Aorta (tissue), 5 donors: Measurements from ENCODE around the gene CBFA2T2. TPM values are rescaled to one million over a fixed set of nuclear protein-coding genes. Genes with fewer than 3 reads are reported as not detected.
A peak's percentile ranks its signal among the peaks of the same experiment; 100 is the strongest.
"Not testable (repeated sequence)": the region's sequence is repeated elsewhere in the genome, so short reads cannot be mapped to it uniquely, and the experiment has no call there.

Source experiments
- ATAC-seq: fragments of 200-7000 bp; cut with Tn5 transposase; one replicate; pipeline ENCODE4 v1.9.1; 2022; ENCODE audit warnings: moderate library complexity; ENCODE audit not compliant: low FRiP score
- DNase-seq, 2 donors: peaks; one replicate each; pipeline ENCODE4 v3.0.0-alpha.2; 2020
- H3K27ac ChIP-seq, 2 donors: one replicate each; pipeline ENCODE4 v1.5.1; 2013; ENCODE audit warnings: low read length in 2 of 2, mild to moderate bottlenecking in 2 of 2, moderate library complexity in 2 of 2, control low read depth in 1 of 2, inconsistent platforms in 1 of 2, low read depth in 1 of 2
- H3K27me3 ChIP-seq, 2 donors: one replicate each; pipeline ENCODE4 v1.6.1; 2013; ENCODE audit warnings: control low read depth in 1 of 2, low read length in 1 of 2, mild to moderate bottlenecking in 1 of 2, moderate library complexity in 1 of 2; ENCODE audit not compliant: insufficient read depth in 2 of 2, control insufficient read depth in 1 of 2
- H3K36me3 ChIP-seq, 2 donors: one replicate each; pipeline ENCODE4 v1.6.1; 2013; ENCODE audit warnings: control low read depth in 1 of 2, low read length in 1 of 2, mild to moderate bottlenecking in 1 of 2; ENCODE audit not compliant: insufficient read depth in 2 of 2, control insufficient read depth in 1 of 2
- H3K4me1 ChIP-seq, 2 donors: one replicate each; pipeline ENCODE4 v1.6.1; 2013; ENCODE audit warnings: low read length in 2 of 2, control low read depth in 1 of 2, mild to moderate bottlenecking in 1 of 2, moderate library complexity in 1 of 2; ENCODE audit not compliant: insufficient read depth in 2 of 2, control insufficient read depth in 1 of 2
- H3K4me3 ChIP-seq, 2 donors: one replicate each; pipeline ENCODE4 v1.5.1; 2013; ENCODE audit warnings: low read length in 2 of 2, control low read depth in 1 of 2, mild to moderate bottlenecking in 1 of 2
- H3K9me3 ChIP-seq: one replicate; pipeline ENCODE4 v1.6.1; 2013; ENCODE audit warnings: mild to moderate bottlenecking, low read length; ENCODE audit not compliant: control insufficient read depth
- WGBS, 2 donors: extraction: QIAGEN DNeasy Blood & Tissue Kit; methylation state at CpG; one replicate each; pipeline ENCODE4 v1.1.7; 2013; 5-methylcytosine and 5-hydroxymethylcytosine counted together
- intact Hi-C, 2 donors: fragments of 100-400 bp; cut with DNase I; formaldehyde crosslinking; loops; one replicate each; pipeline versions ENCODE4 v1.14.2 to v1.15.0; 2022
- polyA plus RNA-seq, 2 donors: library from polyadenylated mRNA; stranded (reverse); fragments of 200-250 nt; gene quantifications; one replicate each; pipeline ENCODE4 v1.2.3, GENCODE V29; 2013
- total RNA-seq, 2 donors: library from RNA; stranded (reverse); fragmentation: NEBNext Ultra II Directional; extraction: Animal tissue kit (Norgen Biotek cat#: 25700); gene quantifications; one replicate each; pipeline ENCODE4 v1.2.1, GENCODE V29; 2021
- donor health status: healthy with polysubstance abuse.
- donor health status: Bipolar disorder and iron deficiency.
- donor health status: DM: no; HTN: no; CAD: no.
- donor health status: DM: no; HTN: no; CAD: no.
- donor health status: DM: yes; HTN: yes; CAD: no.

Gene CBFA2T2
- total and polyA plus RNA-seq, 4 donors = 2.1 to 20.2 (median 11.9) TPM

DNA sequence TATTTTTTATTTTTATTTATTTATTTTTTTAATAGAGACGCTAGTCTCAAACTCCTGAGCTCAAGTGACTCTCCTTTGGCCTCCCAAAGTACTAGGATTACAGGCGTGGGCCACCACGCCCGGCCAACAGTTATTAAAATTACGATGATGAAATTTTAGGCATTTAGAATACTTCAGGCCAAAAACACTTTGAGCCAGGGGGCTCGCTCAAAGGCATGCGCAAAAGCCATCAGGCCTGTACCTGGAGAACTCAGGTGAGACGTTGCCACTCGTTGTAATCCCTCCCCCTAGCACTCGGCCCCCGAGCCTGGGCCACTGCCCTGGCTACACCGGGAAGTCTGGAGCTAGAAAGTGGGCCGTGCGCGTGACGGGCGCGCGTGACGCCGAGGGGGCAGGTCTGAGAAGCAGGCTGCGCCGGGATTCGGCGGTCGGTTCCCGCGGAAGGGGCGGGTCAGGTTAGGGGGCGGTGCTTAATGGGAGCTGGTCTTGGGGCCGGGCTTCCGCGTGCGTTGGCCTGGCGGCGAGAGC lies 337 bp upstream of the CBFA2T2 start:
- WGBS, 2 donors = 2 to 3% methylated on average over 33 to 36 of the region's 36 CpGs
- Histone ChIP-seq H3K27ac (peak overlapping the region in 1 of 2 donors; percentile 75), H3K9me3 (no peaks in the 10 kb centered on the region), H3K36me3 (no peaks in the 10 kb centered on the region), H3K4me1 (peaks cover 0 to 3% of the 10 kb centered on the region in 2 donors), H3K27me3 (no peaks in the 10 kb centered on the region), H3K4me3 (peak overlapping the region in 1 of 2 donors; percentile 76)
- intact Hi-C loops = loop anchor here (5.0 to 10.0 kb wide), 2 partner anchors 47 to 55 kb away; partner anchors contain the start of gene SNTA1 (in 1 of the 2)
- DNase-seq = peak; percentile 100
- peak; percentile 99 for ATAC-seq

DNA sequence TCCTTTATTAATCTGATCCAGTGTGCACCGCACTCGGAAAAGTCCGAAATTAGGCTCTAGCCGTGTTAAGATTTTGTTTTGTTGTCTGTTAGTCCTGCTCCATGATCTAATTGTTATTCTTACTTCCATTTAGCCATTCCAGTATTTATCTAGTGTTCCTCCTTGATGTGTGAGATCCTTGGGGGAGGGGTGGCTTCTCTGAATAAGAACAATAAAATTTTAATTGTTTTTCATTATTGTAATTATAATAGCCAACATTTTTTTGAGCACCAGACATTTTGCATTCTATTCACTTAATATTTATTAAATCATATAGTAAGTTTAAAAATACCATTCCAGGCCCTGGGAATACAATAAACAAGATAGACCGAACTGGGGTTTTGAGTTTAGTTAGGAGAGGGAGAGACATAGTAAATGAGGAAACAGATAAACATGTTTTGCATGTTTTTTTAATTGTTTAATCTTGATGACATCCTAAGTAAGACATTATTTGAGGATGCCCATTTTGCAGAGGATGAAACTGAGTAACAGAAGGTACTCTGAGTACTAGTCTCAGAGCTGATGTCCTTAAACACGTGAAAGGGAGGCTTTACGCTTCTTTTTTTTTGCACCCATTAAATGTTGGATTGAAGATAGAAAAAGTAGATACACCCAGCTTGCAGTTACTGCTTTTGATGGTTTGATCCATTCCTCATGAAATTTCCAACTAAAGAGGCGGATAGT lies 1.2 kb downstream of the CBFA2T2 start:
- intact Hi-C loops = loop anchor here in 1 of 2 donors (10.0 kb wide), 1 partner anchor 54 kb away; no protein-coding TSS in a partner anchor
- Histone ChIP-seq H3K27me3 (no peaks in the 10 kb centered on the region), H3K9me3 (no peaks in the 10 kb centered on the region), H3K27ac (no peak overlapping the region), H3K4me1 (peaks cover 0 to 3% of the 10 kb centered on the region in 2 donors), H3K36me3 (no peaks in the 10 kb centered on the region), H3K4me3 (peak overlapping the region; percentile 76 to 93)
- ATAC-seq (no peak), DNase-seq (no peak)
- WGBS, 2 donors = 33 to 42% methylated on average over 8 of the region's 8 CpGs

DNA sequence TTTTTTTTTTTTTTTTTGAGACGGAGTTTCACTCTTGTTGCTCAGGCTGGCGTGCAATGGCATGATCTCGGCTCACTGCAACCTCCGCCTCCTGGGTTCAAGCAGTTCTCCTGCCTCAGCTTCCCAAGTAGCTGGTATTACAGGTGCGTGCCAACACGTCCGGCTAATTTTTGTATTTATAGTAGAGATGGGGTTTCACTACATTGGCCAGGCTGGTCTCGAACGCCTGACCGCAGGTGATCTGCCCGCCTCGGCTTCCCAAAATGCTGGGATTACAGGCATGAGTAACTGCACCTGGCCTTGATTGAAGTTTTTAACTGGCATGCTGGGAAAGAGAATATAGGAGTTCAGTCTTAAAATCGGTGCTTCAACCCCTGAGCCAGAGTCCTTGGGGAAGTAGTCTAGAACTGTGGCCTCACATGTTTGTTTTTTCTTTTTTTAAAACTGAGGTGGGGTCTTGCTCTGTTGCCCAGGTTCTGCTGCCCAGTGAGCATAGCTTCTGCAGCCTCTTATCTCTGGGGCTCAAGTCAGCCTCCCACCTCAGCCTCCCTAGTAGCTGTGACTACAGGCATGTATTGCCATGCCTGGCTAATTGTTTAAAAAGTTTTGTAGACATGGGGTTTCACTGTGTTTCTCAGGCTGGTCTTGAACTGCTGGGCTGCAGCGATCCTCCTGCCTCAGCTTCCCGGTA lies 3.3 kb downstream of the CBFA2T2 start:
- H3K4me1 ChIP-seq = peaks cover 0 to 3% of the 10 kb centered on the region in 2 donors
- DNase-seq = peak in 1 of 2 donors; percentile 52
- no peaks in the 10 kb centered on the region for H3K9me3 ChIP-seq
- H3K27me3 ChIP-seq = no peaks in the 10 kb centered on the region
- ATAC-seq = no peak
- no peaks in the 10 kb centered on the region for H3K36me3 ChIP-seq
- 93 to 95% methylated on average over 14 to 15 of the region's 15 CpGs for WGBS, 2 donors
- H3K27ac ChIP-seq = no peak overlapping the region
- intact Hi-C loops = loop anchor here in 1 of 2 donors (10.0 kb wide), 1 partner anchor 52 kb away; no protein-coding TSS in a partner anchor
- no peak overlapping the region for H3K4me3 ChIP-seq

GRCh38 chr20:33496776-33497175 lies 6.9 kb downstream of the CBFA2T2 start:
- DNase-seq = peak in 1 of 2 donors; percentile 27
- not testable (repeated sequence) for H3K27me3 ChIP-seq, H3K9me3 ChIP-seq, ATAC-seq, H3K36me3 ChIP-seq, H3K27ac ChIP-seq, H3K4me1 ChIP-seq, H3K4me3 ChIP-seq
- intact Hi-C loops = loop anchor here in 1 of 2 donors (10.0 kb wide), 1 partner anchor 48 kb away; no protein-coding TSS in a partner anchor
- 93% methylated on average over 6 of the region's 6 CpGs for WGBS, 2 donors

- 51 to 64% methylated on average over 3 of the region's 3 CpGs for WGBS, 2 donors
- no peak for DNase-seq
- Histone ChIP-seq H3K4me3 (no peak overlapping the region), H3K27ac (no peak overlapping the region), H3K4me1 (no peaks in the 10 kb centered on the region), H3K27me3 (no peaks in the 10 kb centered on the region), H3K9me3 (no peaks in the 10 kb centered on the region), H3K36me3 (no peaks in the 10 kb centered on the region)
- ATAC-seq = no peak
- intact Hi-C loops = loop anchor here in 1 of 2 donors (10.0 kb wide), 1 partner anchor 45 kb away; no protein-coding TSS in a partner anchor
These were observed 9.5 kb downstream of the CBFA2T2 start for GRCh38 chr20:33499355-33499754.

- H3K27me3 ChIP-seq = no peaks in the 10 kb centered on the region
- no peak overlapping the region for H3K4me3 ChIP-seq
- H3K27ac ChIP-seq = no peak overlapping the region
- no peak for DNase-seq
- 19 to 24% methylated on average over 2 of the region's 2 CpGs for WGBS, 2 donors
- no peaks in the 10 kb centered on the region for H3K36me3 ChIP-seq
- H3K9me3 ChIP-seq = no peaks in the 10 kb centered on the region
- H3K4me1 ChIP-seq = no peaks in the 10 kb centered on the region
- ATAC-seq = no peak
- intact Hi-C loops = no loop called here
These were observed 11.1 kb downstream of the CBFA2T2 start for GRCh38 chr20:33501000-33501399.

DNA sequence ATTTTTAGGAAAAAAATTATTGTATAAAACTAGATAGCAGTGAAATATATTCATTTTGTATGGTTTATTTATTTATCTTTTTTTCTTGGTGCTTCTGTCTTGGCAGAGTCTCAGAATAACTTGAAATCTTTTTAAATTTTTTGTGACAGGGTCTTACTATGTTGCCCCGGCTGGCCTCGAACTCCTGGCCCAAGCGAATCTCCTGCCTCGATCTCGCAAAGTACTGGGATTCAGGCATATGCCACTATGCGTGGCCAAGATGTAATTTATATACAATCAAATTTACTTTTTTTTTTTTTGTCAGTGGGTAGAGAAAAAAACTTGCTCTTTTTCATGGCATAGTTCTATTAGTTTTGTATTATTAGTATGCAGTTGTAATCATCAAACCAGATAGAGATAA lies 13.7 kb downstream of the CBFA2T2 start:
- DNase-seq (no peak), ATAC-seq (no peak)
- Histone ChIP-seq H3K4me3 (no peak overlapping the region), H3K27me3 (no peaks in the 10 kb centered on the region), H3K27ac (no peak overlapping the region), H3K36me3 (no peaks in the 10 kb centered on the region), H3K9me3 (no peaks in the 10 kb centered on the region), H3K4me1 (no peaks in the 10 kb centered on the region)
- 97 to 98% methylated on average over 6 of the region's 6 CpGs for WGBS, 2 donors
- intact Hi-C loops = no loop called here

- ATAC-seq (no peak), DNase-seq (no peak)
- H3K4me3 ChIP-seq = no peak overlapping the region
- no peaks in the 10 kb centered on the region for H3K4me1 ChIP-seq
- no peaks in the 10 kb centered on the region for H3K27me3 ChIP-seq
- no peaks in the 10 kb centered on the region for H3K36me3 ChIP-seq
- H3K9me3 ChIP-seq = no peaks in the 10 kb centered on the region
- 77 to 78% methylated on average over 2 of the region's 2 CpGs for WGBS, 2 donors
- no peak overlapping the region for H3K27ac ChIP-seq
- intact Hi-C loops = no loop called here
These were observed 16.7 kb downstream of the CBFA2T2 start for GRCh38 chr20:33506576-33506975.
